Measurements from ENCODE around the gene B2M. TPM values are rescaled to one million over a fixed set of nuclear protein-coding genes. Genes with fewer than 3 reads are reported as not detected.

Gene B2M
- total and polyA plus RNA-seq, 2 of the 13 experiments (the other 11 are each of a cell fraction or from before 2014, with no cell fraction given): 784 to 857 TPM

GRCh38 chr15:44676676-44677075 is 34.6 kb upstream of the B2M start:
- no peak for TF ChIP-seq CERS6 (CRISPR knock-in tag; IDR thresholded peaks at IDR 0.05)
- TF ChIP-seq NAIF1 (CRISPR knock-in tag; IDR thresholded peaks at IDR 0.05; ENCODE audit: borderline replicate concordance): no peak
- no peak for TF ChIP-seq ATF4 (CRISPR knock-in tag; IDR thresholded peaks at IDR 0.05)
- no peak for TF ChIP-seq KLF11 (CRISPR knock-in tag; IDR thresholded peaks at IDR 0.05)
- no peak for TF ChIP-seq ZFP62 (CRISPR knock-in tag; IDR thresholded peaks at IDR 0.05)
- no peak for TF ChIP-seq ZNF496 (CRISPR knock-in tag; IDR thresholded peaks at IDR 0.05; ENCODE audit: insufficient replicate concordance)
- no peak for TF ChIP-seq ZNF784 (CRISPR knock-in tag; IDR thresholded peaks at IDR 0.05; ENCODE audit: borderline replicate concordance)
- TF ChIP-seq PRPF4 (IDR thresholded peaks at IDR 0.05; ENCODE audit: low read depth, low read length, poor library complexity, severe bottlenecking): no peak
- WGBS (ENCODE audit: low lambda C conversion rate): 30% methylated on average over 5 of the region's 7 CpGs
- no peak overlapping the region for H3K27ac ChIP-seq (ENCODE audit: extremely low read length, insufficient read depth, low read length)
- ATAC-seq (no peak), DNase-seq (ENCODE audit: low spot score) (no peak), FAIRE-seq (no peak)
- H3K9me3 ChIP-seq (ENCODE audit: low read length): no peaks in the 10 kb centered on the region
- peaks cover 0 to 5% of the 10 kb centered on the region in 2 experiments; a peak in 3 of 5 replicates for H3K27me3 ChIP-seq (ENCODE audit: control insufficient read depth in 1 of 2, insufficient read depth in 2 of 2, low read length in 2 of 2)
- H3K36me3 ChIP-seq (replicated peaks in 1 of 2; ENCODE audit: control insufficient read depth in 1 of 2, insufficient read depth in 2 of 2, low read length in 2 of 2): no peaks in the 10 kb centered on the region
- in situ Hi-C loops (cut with HindIII; ENCODE audit: extremely low pct_ligation_motif_present, low pct_unique_long_range_greater_than_20kb) (no loop called here), intact Hi-C loops (cut with micrococcal nuclease; ENCODE audit: unreplicated experiment) (no loop called here)
- ChIA-PET CTCF (ENCODE audit: low intra/inter-chr PET ratio, low total read pairs) (no interaction called here), POLR2A (interaction anchor here (1.8 kb wide), 1 partner anchor 35 kb away, joined by 4 read pairs; the partner anchor contains the start of genes B2M and PATL2)
- H4K20me1 ChIP-seq (ENCODE audit: insufficient read depth, low read length): no peaks in the 10 kb centered on the region
- H3K4me3 ChIP-seq (replicated peaks in 1 of 3; ENCODE audit: insufficient read depth in 1 of 3, low read depth in 2 of 3, low read length in 3 of 3): no peak overlapping the region
- H2AFZ ChIP-seq (ENCODE audit: low read length): no peak overlapping the region
- H3K4me1 ChIP-seq (ENCODE audit: insufficient read depth, low read length): peaks cover 11% of the 10 kb centered on the region
- no TSS peak for BruUV-seq (replicated peaks)
- H3K4me2 ChIP-seq (ENCODE audit: low read depth, low read length): no peak overlapping the region
- H3K9ac ChIP-seq (ENCODE audit: insufficient read depth, low read depth, low read length): no peak overlapping the region
- H3K79me2 ChIP-seq (ENCODE audit: insufficient read depth, low read length): no peaks in the 10 kb centered on the region
